HepG2 (cell line): Measurements from ENCODE around the gene SPAG4. TPM values are rescaled to one million over a fixed set of nuclear protein-coding genes. Genes with fewer than 3 reads are reported as not detected.
A peak's percentile ranks its signal among the peaks of the same experiment; 100 is the strongest.

Experiments
- ATAC-seq: fragments of 200-7000 bp; cut with Tn5 transposase; 3 replicates; pipeline ENCODE4 v1.9.1; 2020; ENCODE audit warnings: mild to moderate bottlenecking, moderate library complexity
- BruUV-seq: library from RNA; stranded (reverse); fragments of 400-500 nt; replicated peaks from 2 replicates; lab custom pipeline; 2021; lab: Mats Ljungman, UMichigan
- CTCF ChIA-PET: fragments of 300-600 bp; formaldehyde crosslinking; extraction: SDS; loops from one replicate; lab custom pipeline; 2021; ENCODE audit warnings: low total read pairs, inconsistent platforms, low intra/inter-chr PET ratio; lab: Yijun Ruan, JAX
- POLR2A ChIA-PET: fragments of 350-600 bp; sonication (Branson Sonifier 250); formaldehyde crosslinking; loops from one replicate; lab custom pipeline; 2020; ENCODE audit warnings: antibody characterized with exemption, inconsistent platforms; lab: Yijun Ruan, JAX
- DNase-seq: peaks from one replicate; pipeline ENCODE4 v3.0.0-alpha.2; 2015; ENCODE audit warnings: low spot score
- FAIRE-seq: peaks from 3 replicates; lab custom pipeline; 2011; peaks lifted over from hg19 to GRCh38; lab: Jason Lieb, UNC
- H2AFZ ChIP-seq: one replicate; pipeline ENCODE4 v1.6.1; 2011; ENCODE audit warnings: low read length, inconsistent platforms
- H3K27ac ChIP-seq: fragments of 300-600 bp; 3 replicates; pipeline ENCODE4 v1.8.0; 2011; ENCODE audit warnings: mixed run types, mild to moderate bottlenecking, mixed read lengths, low read length, inconsistent platforms; ENCODE audit not compliant: insufficient read depth; ENCODE audit errors: extremely low read length
- H3K27me3 ChIP-seq, 2 experiments: fragments of 200-600 bp in 1 of 2; 2 replicates in 1 of 2; 3 replicates in 1 of 2; pipeline versions ENCODE4 v1.6.0 to v1.8.0; 2011; ENCODE audit warnings: low read length in 2 of 2, mild to moderate bottlenecking in 2 of 2, moderate library complexity in 2 of 2, inconsistent platforms in 1 of 2; ENCODE audit not compliant: insufficient read depth in 2 of 2, control insufficient read depth in 1 of 2
- H3K36me3 ChIP-seq, 2 experiments: fragments of 200-600 bp in 1 of 2; replicated peaks in 1 of 2; 2 replicates in 1 of 2; 3 replicates in 1 of 2; pipeline versions ENCODE4 v1.5.1 to v1.8.0; 2011; ENCODE audit warnings: low read length in 2 of 2, inconsistent platforms in 1 of 2; ENCODE audit not compliant: insufficient read depth in 2 of 2, control insufficient read depth in 1 of 2
- H3K4me1 ChIP-seq: 2 replicates; pipeline ENCODE4 v1.5.1; 2012; ENCODE audit warnings: low read length, inconsistent platforms; ENCODE audit not compliant: insufficient read depth
- H3K4me2 ChIP-seq: 2 replicates; pipeline ENCODE4 v1.6.0; 2011; ENCODE audit warnings: low read depth, low read length, inconsistent platforms
- H3K4me3 ChIP-seq, 3 experiments: fragments of 200-600 bp in 1 of 3; sonication (generic), shearing (Covaris generic) in 1 of 3; replicated peaks in 1 of 3; 2 replicates each; pipeline ENCODE4 v1.5.1; 2011 to 2016; ENCODE audit warnings: low read length in 3 of 3, inconsistent platforms in 2 of 3, low read depth in 2 of 3, mild to moderate bottlenecking in 2 of 3, control low read depth in 1 of 3, mixed read lengths in 1 of 3; ENCODE audit not compliant: insufficient read depth in 1 of 3
- H3K79me2 ChIP-seq: one replicate; pipeline ENCODE4 v1.6.1; 2011; ENCODE audit warnings: low read length, inconsistent platforms; ENCODE audit not compliant: insufficient read depth
- H3K9ac ChIP-seq: 2 replicates; pipeline ENCODE4 v1.6.0; 2011; ENCODE audit warnings: mild to moderate bottlenecking, low read depth, low read length, inconsistent platforms; ENCODE audit not compliant: insufficient read depth
- H3K9me3 ChIP-seq: 2 replicates; pipeline ENCODE4 v1.5.1; 2012; ENCODE audit warnings: mild to moderate bottlenecking, low read length
- H4K20me1 ChIP-seq: 2 replicates; pipeline ENCODE4 v1.6.0; 2011; ENCODE audit warnings: inconsistent platforms, mild to moderate bottlenecking, low read length, moderate library complexity; ENCODE audit not compliant: insufficient read depth
- ATF5 ChIP-seq: sonication (generic); formaldehyde crosslinking; IDR thresholded peaks from 2 replicates; pipeline ENCODE4 v1.4.0; 2020; ENCODE audit warnings: mild to moderate bottlenecking, low read depth, missing genetic modification reagents
- ELF1 ChIP-seq: sonication (generic); formaldehyde crosslinking; IDR thresholded peaks from 2 replicates; pipeline ENCODE4 v1.4.0; 2020; ENCODE audit warnings: missing genetic modification reagents
- HNF1B ChIP-seq: sonication (generic); formaldehyde crosslinking; IDR thresholded peaks from 2 replicates; pipeline ENCODE4 v1.5.1; 2020; ENCODE audit warnings: mild to moderate bottlenecking, moderate library complexity, missing genetic modification reagents
- JDP2 ChIP-seq: sonication (generic); formaldehyde crosslinking; IDR thresholded peaks from 2 replicates; pipeline ENCODE4 v1.8.1; 2022; ENCODE audit warnings: missing genetic modification reagents, borderline replicate concordance
- PAXIP1 ChIP-seq: sonication (generic); formaldehyde crosslinking; conservative IDR thresholded peaks from 2 replicates; pipeline ENCODE4 v1.4.0; 2020; ENCODE audit warnings: mild to moderate bottlenecking, missing genetic modification reagents, moderate library complexity
- POLR2A ChIP-seq, 2 experiments: IDR thresholded peaks; 2 replicates each; pipeline ENCODE4 v1.6.1; 2011; ENCODE audit warnings: low read depth in 2 of 2, low read length in 2 of 2, mild to moderate bottlenecking in 1 of 2, moderate library complexity in 1 of 2; ENCODE audit not compliant: insufficient read depth in 1 of 2
- RBM22 ChIP-seq: fragments of 200-400 bp; formaldehyde crosslinking; optimal IDR thresholded peaks from 2 replicates; pipeline ENCODE3; 2017; ENCODE audit warnings: mild to moderate bottlenecking, low read length, moderate library complexity
- SALL1 ChIP-seq: sonication (generic); formaldehyde crosslinking; IDR thresholded peaks from 2 replicates; pipeline ENCODE4 v1.8.0; 2022; ENCODE audit warnings: mild to moderate bottlenecking, missing genetic modification reagents
- ZKSCAN1 ChIP-seq: fragments of 150-350 bp; IDR thresholded peaks from 2 replicates; pipeline ENCODE4 v1.6.1; 2014; ENCODE audit warnings: low read length
- ZNF441 ChIP-seq: sonication (generic); formaldehyde crosslinking; IDR thresholded peaks from 2 replicates; pipeline ENCODE4 v1.7.0; 2021; ENCODE audit warnings: missing genetic modification reagents, borderline replicate concordance
- ZNF75D ChIP-seq: sonication (generic); formaldehyde crosslinking; IDR thresholded peaks from 2 replicates; pipeline ENCODE4 v1.8.1; 2023; ENCODE audit warnings: missing genetic modification reagents, mild to moderate bottlenecking, borderline replicate concordance
- WGBS: methylation state at CpG from one replicate; pipeline ENCODE4 v1.1.6; 2017; ENCODE audit warnings: low lambda C conversion rate; 5-methylcytosine and 5-hydroxymethylcytosine counted together
- in situ Hi-C: cut with HindIII; loops from 2 replicates; pipeline ENCODE4 v1.10.0; 2017; ENCODE audit warnings: low pct_unique_long_range_greater_than_20kb; ENCODE audit not compliant: extremely low pct_ligation_motif_present
- intact Hi-C: fragments of 100-400 bp; cut with micrococcal nuclease; formaldehyde crosslinking; loops from one replicate; pipeline ENCODE4 v1.10.0; 2022; ENCODE audit not compliant: unreplicated experiment
- polyA plus RNA-seq, 8 experiments: library from polyadenylated mRNA; depleted of rRNA in 3 of 8; stranded (reverse) in 7 of 8; unstranded in 1 of 8; fragments of >200 nt; fragmentation: Illumina TruSeq in 4 of 8; extraction: Trizol in 4 of 8; gene quantifications; 2 replicates each; pipeline versions ENCODE4 v1.2.1 to v1.2.3, GENCODE V29; 2011 to 2016; ENCODE audit warnings: low read depth in 4 of 8, missing spikeins in 1 of 8, mixed read lengths in 1 of 8; ENCODE audit not compliant: insufficient read depth in 1 of 8
- total RNA-seq, 5 experiments: library from RNA; depleted of rRNA; stranded (reverse); fragments of >200 nt; fragmentation: Illumina TruSeq; extraction: Trizol; gene quantifications; 2 replicates each; pipeline ENCODE4 v1.2.3, GENCODE V29; 2016; ENCODE audit warnings: low read depth in 1 of 5

The SPAG4 gene
- total and polyA plus RNA-seq, 2 of the 13 experiments (the other 11 are each of a cell fraction or from before 2014, with no cell fraction given): 5.8 to 137 TPM

DNA sequence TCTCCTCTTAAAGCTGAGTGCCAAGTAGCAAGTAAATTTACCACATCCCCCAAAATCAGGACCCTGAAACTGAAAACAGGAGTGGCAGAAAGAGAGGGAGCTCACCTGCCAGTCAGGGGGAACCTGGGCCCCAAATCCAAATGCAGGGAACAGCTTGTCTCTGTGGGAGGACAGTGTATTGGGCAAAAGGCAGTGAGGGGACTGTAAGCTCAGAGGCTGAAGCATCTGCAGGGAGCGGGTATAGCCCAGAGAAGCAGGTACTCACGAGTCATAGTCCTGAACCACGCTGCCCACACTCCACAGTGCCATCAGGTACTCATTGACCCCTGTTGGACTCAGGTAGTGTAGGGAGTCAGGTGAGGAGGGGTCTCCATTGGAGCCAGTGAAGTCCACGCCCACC, 15.0 kb downstream of the SPAG4 start:
- Histone ChIP-seq H3K79me2 (peaks cover 32% of the 10 kb centered on the region), H3K9me3 (no peaks in the 10 kb centered on the region), H3K4me3 (no peak overlapping the region), H3K27ac (no peak overlapping the region), H3K4me1 (peaks cover 19% of the 10 kb centered on the region), H3K4me2 (no peak overlapping the region), H3K27me3 (no peaks in the 10 kb centered on the region), H4K20me1 (peaks cover 31% of the 10 kb centered on the region), H3K9ac (no peak overlapping the region)
- WGBS: 98% methylated on average over 4 of the region's 4 CpGs
- DNase-seq: no peak
- CTCF ChIA-PET: no interaction called here
- intact Hi-C loops: no loop called here
- no TSS peak for BruUV-seq
- ATAC-seq: no peak
- TF ChIP-seq JDP2 (CRISPR knock-in tag) (no peak), SALL1 (0 out of 2 replicates have a peak, but pooled peaks have one; percentile 0), ZNF75D (CRISPR knock-in tag) (no peak), POLR2A (IDR thresholded peaks at IDR 0.05; ENCODE audit: insufficient read depth in 1 of 2, low read depth in 2 of 2, low read length in 2 of 2) (0 out of 4 replicates have a peak, but pooled peaks of 1 of the 2 experiments have one; percentile 42), RBM22 (peak; percentile 53)
- TF ChIP-seq, all 625 proteins: peak for 3
- FAIRE-seq: no peak
- in situ Hi-C loops: no loop called here
- POLR2A ChIA-PET: interaction anchor here (1.7 to 3.9 kb wide), 2 partner anchors 12 to 15 kb away, joined by 5 to 24 read pairs; partner anchors contain the start of gene SPAG4
- Histone ChIP-seq H3K36me3 (peaks cover 52 to 66% of the 10 kb centered on the region in 2 experiments), H2AFZ (no peak overlapping the region)

DNA sequence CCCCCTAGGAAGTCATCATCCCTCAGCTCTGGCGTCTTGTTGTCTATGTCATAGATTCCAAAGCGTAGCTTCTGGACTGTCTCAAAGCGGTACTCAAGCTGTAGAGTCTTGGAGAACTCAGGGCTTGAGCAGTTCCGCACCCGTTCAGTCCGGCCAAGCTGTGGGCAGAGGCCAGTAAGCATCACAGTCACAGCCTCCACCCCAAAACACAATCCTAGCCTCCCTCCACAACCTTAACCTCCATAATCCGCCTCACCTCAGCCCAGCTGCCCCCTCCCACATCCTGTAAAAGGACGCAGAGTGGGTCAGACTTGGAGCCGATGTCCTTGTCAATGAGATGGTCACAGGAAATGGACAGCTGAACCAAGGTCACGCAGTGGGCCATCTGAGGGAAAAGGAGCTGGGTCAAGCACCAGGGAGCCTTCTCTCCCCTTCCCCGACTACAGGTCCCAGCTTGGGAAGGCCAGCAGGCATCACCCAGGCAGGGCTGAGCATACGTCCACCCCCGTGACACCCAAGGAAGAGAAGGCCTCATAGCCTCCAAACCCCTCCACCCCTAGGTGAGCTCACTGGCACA, 17.0 kb downstream of the SPAG4 start:
- no peak overlapping the region for H3K4me3 ChIP-seq
- H3K27me3 ChIP-seq: no peaks in the 10 kb centered on the region
- H2AFZ ChIP-seq: no peak overlapping the region
- FAIRE-seq (no peak), ATAC-seq (no peak), DNase-seq (no peak)
- BruUV-seq: no TSS peak
- no peak overlapping the region for H3K4me2 ChIP-seq
- peaks cover 38 to 48% of the 10 kb centered on the region in 2 experiments for H3K36me3 ChIP-seq
- ChIA-PET CTCF (no interaction called here), POLR2A (interaction anchor here (3.9 kb wide), 1 partner anchor 14 kb away, joined by 24 read pairs; no protein-coding TSS in a partner anchor)
- WGBS: 98% methylated on average over 13 of the region's 13 CpGs
- peaks cover 26% of the 10 kb centered on the region for H3K4me1 ChIP-seq
- H4K20me1 ChIP-seq: peaks cover 42% of the 10 kb centered on the region
- in situ Hi-C loops (no loop called here), intact Hi-C loops (no loop called here)
- peaks cover 52% of the 10 kb centered on the region for H3K79me2 ChIP-seq
- no peaks in the 10 kb centered on the region for H3K9me3 ChIP-seq
- H3K27ac ChIP-seq: no peak overlapping the region
- no peak overlapping the region for H3K9ac ChIP-seq
- TF ChIP-seq ZNF441 (CRISPR knock-in tag): no peak
- no peak for TF ChIP-seq ELF1 (CRISPR knock-in tag)
- no peak for TF ChIP-seq ATF5 (CRISPR knock-in tag)
- TF ChIP-seq HNF1B (CRISPR knock-in tag): no peak
- TF ChIP-seq ZKSCAN1: no peak
- TF ChIP-seq PAXIP1 (CRISPR knock-in tag): no peak
